Fibroblast of skin of abdomen (primary cell): Measurements from ENCODE around the gene ACAD8.
"Not testable (repeated sequence)": the region's sequence is repeated elsewhere in the genome, so short reads cannot be mapped to it uniquely, and the experiment has no call there.

Experiments
- DNase-seq: peaks from one replicate; pipeline ENCODE4 v3.0.0-alpha.2; 2013

ACAD8 gene

GRCh38 chr11:134267966-134268365 is 14.6 kb downstream of the ACAD8 start:
- DNase-seq, result no peak

GRCh38 chr11:134270250-134270714 is 16.9 kb downstream of the ACAD8 start:
- DNase-seq, result no peak

DNA sequence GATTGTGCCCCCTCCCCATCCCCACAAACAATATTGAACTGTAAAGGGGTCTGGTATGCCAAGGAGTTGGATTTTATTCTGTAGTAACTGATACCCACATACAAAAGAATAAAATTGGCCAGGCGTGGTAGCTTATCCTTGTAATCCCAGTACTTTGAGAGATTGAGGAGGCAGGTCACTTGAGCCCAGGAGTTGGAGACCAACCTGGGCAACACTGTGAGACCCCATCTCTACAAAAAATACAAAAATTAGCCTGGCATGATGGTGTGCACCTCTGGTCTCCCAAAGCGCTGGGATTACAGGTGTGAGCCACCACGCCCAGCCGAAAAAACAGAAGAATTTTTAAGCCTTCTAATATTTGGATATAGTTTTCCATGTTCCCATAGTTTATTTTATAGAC is 18.6 kb downstream of the ACAD8 start:
- DNase-seq, result no peak

DNA sequence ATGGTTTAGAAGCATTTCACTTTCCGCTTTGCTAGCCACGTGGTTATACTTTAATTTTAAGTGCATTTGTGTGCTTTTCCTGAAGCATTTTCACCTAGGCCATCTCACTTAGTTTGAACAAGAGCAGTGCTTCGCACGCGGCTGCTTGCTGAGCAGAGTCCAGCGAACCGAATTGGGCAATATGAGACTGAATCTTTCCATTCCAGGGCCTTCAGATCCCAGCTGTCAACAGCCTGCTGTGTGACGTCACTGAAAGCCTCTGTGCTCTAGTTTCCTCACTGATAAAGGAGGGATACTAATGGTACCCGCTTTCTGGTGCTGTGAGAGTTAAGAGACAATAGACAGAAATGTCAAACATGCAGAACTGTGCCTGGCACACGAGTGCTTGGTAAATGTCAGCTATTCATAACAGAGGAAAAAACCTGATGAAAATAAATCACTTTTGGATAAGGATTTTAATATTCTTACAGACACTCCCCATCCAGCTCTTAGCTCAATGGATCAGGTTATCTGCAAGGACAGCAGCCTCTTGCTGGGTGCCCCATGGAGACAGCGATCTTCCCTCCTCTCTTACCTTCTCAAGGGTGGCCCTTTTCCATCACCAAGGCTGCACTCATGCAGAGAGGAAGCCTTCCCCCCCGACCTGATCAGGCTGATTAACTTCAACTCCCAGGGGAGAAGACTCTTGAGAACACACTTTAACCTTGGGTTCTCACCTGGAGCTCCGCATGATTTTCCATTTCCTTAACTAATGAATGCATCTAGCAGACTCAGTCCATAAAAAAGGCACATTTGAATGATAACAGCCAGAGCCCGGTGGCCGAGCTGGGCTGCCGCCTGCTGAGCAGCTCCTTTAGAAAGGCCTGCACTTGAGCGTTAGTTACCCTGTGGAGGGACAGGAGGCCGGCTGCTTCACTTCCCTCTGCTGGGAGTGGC is 19.3 kb downstream of the ACAD8 start:
- DNase-seq, result peak; percentile 23

GRCh38 chr11:134273317-134273712 is 19.9 kb downstream of the ACAD8 start:
- DNase-seq, result no peak

GRCh38 chr11:134275188-134275533 is 21.8 kb downstream of the ACAD8 start:
- no peak for DNase-seq

DNA sequence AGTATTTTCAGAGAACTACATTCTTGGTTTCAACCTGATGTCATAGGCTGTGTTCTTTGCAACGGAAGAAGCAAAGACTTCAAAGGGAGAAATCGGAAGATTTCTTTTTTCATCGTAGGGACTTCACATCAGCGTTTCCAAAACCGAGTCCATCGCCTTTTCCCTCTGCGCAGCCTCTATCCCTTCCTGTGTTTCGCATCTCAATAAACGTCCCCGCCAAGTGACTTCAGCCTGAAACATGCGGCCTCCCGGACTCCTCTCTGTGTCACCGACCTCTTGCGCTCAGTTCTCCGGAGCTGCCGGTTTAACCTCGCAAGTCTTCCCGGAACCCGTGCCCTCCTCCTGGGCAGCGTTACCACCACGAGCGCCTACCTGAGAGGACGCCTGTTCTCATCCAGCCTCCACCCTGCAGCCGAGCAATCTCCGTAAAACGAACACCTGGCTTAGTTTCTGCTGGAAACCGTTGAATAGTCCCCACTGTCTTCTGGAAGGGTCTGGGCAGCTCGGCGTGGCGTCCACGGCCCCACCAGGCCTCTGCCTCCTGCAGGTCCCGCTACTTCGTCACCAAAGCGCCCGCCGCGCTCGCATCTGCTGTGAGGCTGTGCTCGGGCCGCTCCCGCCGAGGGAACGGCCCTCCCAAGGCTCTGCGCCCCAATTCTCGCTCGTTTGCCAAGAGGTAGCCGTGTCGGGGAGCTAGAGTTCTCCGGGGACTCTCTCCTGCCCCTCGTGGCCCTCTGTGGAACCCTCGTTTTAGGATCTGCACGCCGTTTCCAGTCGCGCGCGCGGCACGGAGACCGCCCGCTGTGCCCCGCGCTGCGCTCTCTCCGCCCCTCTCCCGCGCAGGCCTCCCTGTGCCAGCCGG is 22.4 kb downstream of the ACAD8 start, which contains the start of gene GLB1L3:
TSS of gene GLB1L3 (plus strand) at position 846 of the 862 bp plus-strand sequence. CDS start 362 bp downstream, outside the sequence.
- peak; percentile 8 for DNase-seq

- no peak for DNase-seq
These were observed 23.2 kb downstream of the ACAD8 start for GRCh38 chr11:134276396-134277182.

DNA sequence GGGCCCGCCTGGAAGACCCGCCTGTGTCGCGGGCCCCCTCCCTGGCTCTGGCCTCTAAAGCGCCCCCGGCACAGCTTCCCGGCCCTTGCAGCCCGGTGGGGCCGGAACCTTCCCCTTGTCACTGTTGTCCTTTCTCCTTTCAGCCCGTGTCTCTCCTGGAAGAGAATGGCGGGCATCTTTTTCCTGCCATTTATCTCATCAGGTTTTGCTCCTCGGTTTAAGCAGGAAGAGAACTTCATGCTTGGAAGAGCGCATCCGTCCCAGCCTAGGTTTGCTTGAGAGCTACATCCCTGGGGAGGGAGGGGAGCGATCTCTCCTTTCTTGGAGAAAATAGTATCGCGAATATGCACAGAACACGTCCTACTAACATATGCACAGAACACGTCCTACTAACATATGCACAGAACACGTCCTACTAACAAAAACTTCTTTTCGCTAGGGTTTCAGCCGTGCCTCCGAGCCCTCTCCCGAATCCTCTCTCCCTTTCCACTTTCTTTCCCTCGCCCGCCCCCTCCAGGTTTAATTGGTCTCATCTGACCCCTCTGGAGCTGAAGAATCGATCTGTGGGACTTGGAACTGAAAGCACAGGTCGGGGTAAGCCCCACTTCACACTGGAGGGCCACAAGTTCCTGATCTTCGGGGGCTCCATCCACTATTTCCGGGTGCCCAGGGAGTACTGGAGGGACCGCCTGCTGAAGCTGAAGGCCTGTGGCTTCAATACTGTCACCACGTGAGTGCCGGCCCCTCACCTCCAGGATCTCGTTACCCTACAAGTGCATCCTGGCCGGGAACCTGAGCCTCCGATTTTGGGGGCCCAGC is 24.0 kb downstream of the ACAD8 start:
- DNase-seq, result no peak

DNA sequence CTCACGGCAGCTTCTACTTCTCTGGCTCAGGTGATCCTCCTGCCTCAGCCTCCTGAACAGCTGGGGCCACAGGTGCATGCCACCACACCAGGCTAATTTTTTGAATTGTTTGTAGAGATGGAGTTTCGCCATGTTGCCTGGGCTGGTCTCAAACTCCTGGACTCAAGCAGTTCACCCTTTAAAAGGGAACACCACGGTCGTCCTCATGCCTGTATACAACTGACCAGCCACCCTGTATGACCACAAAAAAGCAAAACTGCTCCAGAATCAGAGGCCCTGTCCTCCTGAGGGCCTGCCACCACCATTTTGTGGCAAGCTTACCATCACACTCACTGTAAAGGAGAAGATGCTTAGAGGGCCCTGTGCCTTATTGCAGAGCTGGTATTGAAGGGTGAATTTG is 25.0 kb downstream of the ACAD8 start:
- no peak for DNase-seq

DNA sequence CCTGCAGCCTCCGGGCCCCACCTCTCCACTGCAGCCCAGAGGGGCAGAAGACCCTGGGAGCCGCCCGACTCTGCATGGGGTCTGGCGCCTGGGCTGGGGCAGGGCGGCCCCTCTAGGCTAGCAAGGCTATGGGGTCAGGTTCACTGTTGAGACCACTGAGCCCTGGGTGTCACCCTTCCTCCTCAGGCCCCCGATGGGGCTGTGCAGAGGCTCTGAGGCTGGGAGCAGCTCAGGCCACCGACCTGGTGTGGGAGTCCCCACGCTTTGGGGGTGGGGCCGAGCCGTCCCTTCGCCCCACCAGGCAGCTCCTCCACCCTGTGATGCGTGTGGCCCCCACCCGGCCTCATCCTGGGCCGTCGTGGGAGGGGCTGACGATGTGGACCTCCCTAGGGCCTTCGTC is 28.3 kb downstream of the ACAD8 start:
- not testable (repeated sequence) for DNase-seq

DNA sequence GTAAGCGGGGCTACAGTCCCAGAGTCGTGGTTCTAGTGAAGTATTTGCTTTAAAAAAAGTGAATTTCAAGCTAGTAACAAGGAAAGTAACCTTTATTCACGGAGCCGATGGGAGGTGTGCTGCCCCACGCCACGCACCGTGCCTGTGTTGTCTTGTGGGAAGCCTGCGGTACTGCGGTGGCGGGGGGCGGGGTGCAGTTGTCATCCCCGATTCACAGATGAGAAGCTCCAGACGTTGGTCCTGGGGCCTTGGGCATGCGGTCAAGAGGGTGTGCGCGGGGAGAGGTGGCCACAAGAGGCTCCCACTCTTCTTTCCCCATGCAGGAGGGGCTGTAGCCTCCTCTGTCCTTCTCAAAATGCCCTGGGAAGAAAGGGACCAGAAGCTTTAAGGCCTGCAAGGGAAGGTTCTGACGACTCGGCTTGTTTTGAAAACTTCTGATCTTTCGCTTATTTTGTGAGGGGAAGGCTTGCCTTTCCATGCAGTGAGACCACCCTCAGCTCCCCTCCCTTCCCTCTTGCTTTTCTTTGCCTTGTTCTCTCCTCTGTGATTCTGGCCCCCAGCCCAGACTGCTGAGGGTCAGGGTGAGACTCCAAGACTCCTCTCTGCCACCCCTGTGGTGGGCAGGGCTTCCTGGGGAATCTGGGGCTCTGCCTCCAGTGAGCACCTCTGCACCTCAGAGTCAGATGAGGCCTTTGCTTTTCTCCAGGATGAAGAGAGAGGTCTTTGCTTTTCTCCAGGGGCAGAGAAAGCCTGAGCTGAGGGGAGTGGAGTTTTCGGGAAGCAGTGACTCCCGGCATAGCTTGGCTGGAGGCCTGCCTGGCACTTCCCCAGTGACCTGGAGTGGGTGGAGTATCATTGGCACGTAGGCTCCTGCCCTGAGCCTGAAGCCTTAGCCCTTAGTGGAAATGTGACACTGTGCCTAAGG is 29.0 kb downstream of the ACAD8 start:
- no peak for DNase-seq

DNA sequence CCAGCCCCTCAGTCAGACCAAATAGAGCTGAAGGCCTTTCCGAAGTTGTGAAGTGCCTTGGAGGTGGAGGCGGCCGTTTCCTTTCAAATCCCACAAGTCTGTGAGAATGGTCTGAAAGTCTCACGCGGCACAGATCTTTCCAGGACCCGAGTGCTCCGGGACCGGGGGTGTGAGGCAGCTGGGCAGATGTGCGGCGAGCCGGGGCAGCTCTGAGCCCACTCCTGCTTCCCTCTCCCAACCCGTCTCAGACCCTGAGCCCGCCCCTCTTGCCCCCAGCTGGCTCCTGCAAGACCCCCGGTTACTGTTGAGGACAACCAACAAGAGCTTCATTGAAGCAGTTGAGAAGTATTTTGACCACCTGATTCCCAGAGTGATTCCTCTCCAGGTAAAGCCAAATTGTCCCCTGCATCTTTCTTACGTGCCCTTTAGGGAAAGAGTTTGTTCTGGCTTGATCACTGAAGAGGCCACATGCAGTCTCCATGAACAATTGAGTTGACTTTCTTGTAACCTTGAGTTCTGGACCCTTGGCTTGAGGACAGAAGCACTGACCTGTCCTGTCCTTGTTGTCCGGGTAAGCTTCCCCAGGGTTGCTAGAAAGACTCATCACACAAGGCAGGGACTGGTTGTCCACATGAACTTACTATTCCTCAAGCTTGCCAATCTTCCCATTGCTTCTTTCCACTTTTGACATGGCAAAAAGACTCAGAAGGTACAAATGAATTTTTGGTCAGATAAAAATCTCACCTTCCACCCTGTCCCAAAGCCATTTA is 30.3 kb downstream of the ACAD8 start:
- no peak for DNase-seq

DNA sequence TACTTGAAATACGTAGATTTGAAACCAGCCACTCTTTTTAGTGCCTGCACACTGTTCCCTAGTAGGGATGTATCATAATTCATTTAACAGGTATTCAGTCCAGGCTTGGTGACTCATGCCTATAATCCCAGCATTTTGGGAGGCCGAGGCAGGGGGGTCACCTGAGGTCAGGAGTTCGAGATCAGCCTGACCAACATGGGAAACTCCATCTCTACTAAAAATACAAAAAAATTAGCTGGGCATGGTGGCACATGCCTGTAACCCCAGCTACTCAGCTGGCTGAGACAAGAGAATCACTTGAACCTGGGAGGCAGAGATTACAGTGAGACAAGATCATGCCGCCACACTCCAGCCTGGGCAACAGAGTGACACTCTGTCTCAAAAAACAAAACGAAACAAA is 31.0 kb downstream of the ACAD8 start:
- not testable (repeated sequence) for DNase-seq

DNA sequence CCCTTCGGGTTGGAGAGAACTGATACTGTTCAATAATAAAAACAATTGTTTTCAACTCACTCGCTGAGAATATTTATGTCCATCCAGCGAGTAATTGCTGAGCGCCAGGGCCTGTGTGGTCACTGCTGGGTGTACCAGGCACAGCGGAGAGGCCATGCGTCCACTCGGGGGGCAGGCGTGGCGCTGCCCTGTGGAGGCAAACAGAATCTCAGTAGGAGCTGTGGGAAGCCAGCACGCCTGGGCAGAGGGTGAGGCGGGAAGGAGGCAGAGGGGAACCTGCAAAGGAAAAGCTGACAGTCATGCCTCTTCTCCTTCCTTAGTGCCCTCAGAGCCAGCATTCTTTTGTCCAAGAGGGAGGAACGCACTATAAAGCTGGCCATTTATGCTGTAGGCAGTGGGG is 34.2 kb downstream of the ACAD8 start:
- no peak for DNase-seq

DNA sequence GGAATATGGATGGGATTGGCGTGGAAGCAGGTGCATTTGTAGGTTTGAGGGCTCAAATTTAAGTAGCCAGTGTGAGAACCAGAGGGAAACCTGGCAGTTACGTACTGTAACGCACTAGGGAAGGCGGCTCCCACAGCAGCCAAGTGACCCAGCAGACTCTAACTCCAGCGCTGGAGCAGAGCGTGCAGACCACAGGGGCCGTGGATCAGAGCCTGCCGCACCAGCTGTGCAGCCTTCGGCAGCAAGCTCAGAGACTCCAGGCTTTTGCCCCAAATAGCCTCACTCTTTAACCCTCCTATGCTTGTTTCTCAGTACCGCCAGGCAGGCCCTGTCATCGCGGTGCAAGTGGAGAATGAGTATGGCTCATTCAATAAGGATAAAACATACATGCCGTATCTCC is 35.1 kb downstream of the ACAD8 start:
- DNase-seq, result no peak

DNA sequence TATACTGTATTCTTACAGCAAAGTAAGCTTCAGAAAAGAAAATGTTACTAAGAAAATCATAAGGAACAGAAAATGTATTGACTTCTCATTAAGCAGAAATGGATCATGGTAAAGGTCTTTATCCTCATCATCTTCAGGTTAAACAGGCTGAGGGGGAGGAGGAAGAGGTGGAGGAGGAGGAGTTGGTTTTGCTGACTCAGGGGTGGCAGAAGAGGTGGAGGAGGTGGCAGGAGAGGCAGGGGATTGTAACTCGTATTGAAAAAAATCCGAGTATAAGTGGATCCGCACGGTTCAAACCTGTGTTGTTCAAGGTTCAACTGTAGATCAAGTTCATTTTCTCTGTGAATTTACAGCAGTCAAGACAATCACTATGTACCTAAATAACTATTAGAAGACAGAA is 35.8 kb downstream of the ACAD8 start:
- no peak for DNase-seq

DNA sequence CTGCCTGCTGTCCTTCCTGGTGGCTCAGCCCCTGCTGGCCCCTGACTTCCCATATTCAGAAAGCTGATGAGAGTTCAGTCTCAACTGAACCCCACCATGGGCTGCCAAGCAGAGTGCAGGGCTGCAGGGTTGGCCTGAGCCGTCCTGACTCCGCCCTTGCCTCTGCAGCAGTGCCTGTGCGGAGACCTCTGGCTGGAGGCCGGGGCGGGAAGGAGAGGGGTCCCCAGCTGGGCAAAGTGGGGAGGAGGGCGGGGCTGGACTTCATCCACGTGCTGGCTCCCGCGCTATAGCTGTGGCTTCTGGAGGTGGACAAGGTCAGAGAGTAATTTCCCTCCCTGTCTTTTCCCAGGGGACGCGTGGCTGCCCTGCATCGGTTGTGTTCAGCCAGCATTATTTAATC is 36.4 kb downstream of the ACAD8 start:
- DNase-seq, result no peak

DNA sequence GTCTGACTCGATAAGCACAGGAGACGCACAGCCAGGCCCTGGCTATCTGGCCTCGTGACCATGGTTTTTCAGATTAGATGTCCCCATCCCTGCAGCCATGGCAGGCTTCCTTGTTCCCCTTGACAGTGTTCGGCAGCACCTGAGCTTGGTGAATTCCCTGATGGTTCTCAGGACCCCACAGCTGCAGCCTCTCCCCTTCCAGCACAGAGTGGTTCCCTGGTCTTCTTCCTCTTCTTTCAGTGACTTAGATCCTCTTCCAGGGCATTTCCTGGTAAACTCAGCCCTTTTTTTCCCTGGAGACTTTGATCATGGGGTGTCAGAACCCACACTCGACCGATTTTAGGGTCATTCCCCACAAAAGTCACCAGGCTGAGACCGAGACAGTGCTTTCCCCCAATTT is 37.3 kb downstream of the ACAD8 start:
- no peak for DNase-seq

DNA sequence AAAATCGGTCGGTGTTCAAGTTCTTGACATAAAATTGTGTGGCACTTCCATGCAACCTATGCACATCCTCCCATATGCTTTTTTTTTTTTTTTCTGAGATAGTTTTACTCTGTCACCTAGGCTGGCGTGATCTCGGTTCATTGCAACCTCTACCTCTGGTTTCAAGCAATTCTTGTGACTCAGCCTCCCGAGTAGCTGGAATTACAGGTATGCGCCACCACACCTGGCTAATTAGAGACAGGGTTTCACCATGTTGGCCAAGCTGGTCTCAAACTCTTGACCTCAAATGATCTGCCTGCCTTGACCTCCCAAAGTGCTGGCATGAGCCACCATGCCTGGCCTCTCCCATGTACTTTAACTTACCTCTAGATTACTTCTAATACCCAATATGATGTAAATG is 37.8 kb downstream of the ACAD8 start:
- DNase-seq, result no peak
